Stimulated activated CD4-positive, alpha-beta T cell treated with anti-CD3 and anti-CD28 coated beads, Interleukin-4, amount 100 ng/mL, for 24 hours (primary cell): Measurements from ENCODE around the gene HCK.

Source experiments
- DNase-seq: peaks from one replicate; pipeline ENCODE4 v3.0.0-alpha.2; 2020

The HCK gene

GRCh38 chr20:32063695-32064094 is 11.7 kb downstream of the HCK start:
- DNase-seq = no peak

GRCh38 chr20:32064667-32065066 is 12.6 kb downstream of the HCK start:
- DNase-seq = no peak

GRCh38 chr20:32067234-32067821 is 15.3 kb downstream of the HCK start:
- DNase-seq = no peak

- DNase-seq = no peak
These were observed 16.1 kb downstream of the HCK start for GRCh38 chr20:32068174-32068573.

- no peak for DNase-seq
These were observed 17.7 kb downstream of the HCK start for GRCh38 chr20:32069711-32070110.

GRCh38 chr20:32070282-32070681 is 18.2 kb downstream of the HCK start:
- DNase-seq = no peak

GRCh38 chr20:32070690-32071213 is 18.7 kb downstream of the HCK start:
- no peak for DNase-seq

- no peak for DNase-seq
These were observed 19.5 kb downstream of the HCK start for GRCh38 chr20:32071395-32072167.

GRCh38 chr20:32072168-32072750 is 20.2 kb downstream of the HCK start:
- DNase-seq = no peak

GRCh38 chr20:32075534-32075933 is 23.5 kb downstream of the HCK start:
- DNase-seq = no peak

- no peak for DNase-seq
These were observed 25.1 kb downstream of the HCK start for GRCh38 chr20:32077190-32077589.

GRCh38 chr20:32078322-32078721 is 26.3 kb downstream of the HCK start:
- no peak for DNase-seq

- no peak for DNase-seq
These were observed 26.7 kb downstream of the HCK start for GRCh38 chr20:32078791-32079190.

GRCh38 chr20:32079655-32080109 is 27.6 kb downstream of the HCK start:
- DNase-seq = no peak

- DNase-seq = no peak
These were observed 28.7 kb downstream of the HCK start for GRCh38 chr20:32080783-32081182.

GRCh38 chr20:32083469-32083868 is 31.4 kb downstream of the HCK start:
- DNase-seq = no peak

GRCh38 chr20:32087070-32087469 is 35.0 kb downstream of the HCK start:
- DNase-seq = no peak

- no peak for DNase-seq
These were observed 36.7 kb downstream of the HCK start for GRCh38 chr20:32088759-32089158.

- no peak for DNase-seq
These were observed 37.8 kb downstream of the HCK start for GRCh38 chr20:32089637-32090362.

GRCh38 chr20:32091888-32092346 is 39.9 kb downstream of the HCK start:
- peak; percentile 81 for DNase-seq

- DNase-seq = no peak
These were observed 46.7 kb downstream of the HCK start for GRCh38 chr20:32098786-32099185.

- no peak for DNase-seq
These were observed 56.9 kb downstream of the HCK start for GRCh38 chr20:32108814-32109391.
